GM18873 (cell line): ENCODE results near the gene MUC12.
"Not testable (repeated sequence)": the region's sequence is repeated elsewhere in the genome, so short reads cannot be mapped to it uniquely, and the experiment has no call there.

Experiments used
- ATAC-seq: cut with Tn5 transposase; IDR thresholded peaks from one replicate; pipeline ENCODE4 v1.9.1; 2021; ENCODE audit warnings: mild to moderate bottlenecking, moderate library complexity, moderate number of reproducible peaks; ENCODE audit not compliant: unreplicated experiment, low FRiP score

The MUC12 gene

GRCh38 chr7:101059620-101059942, 90.2 kb downstream of the MUC12 start:
- no peak for ATAC-seq

- no peak for ATAC-seq
Observed at GRCh38 chr7:101060992-101061391, 91.6 kb downstream of the MUC12 start.

- not testable (repeated sequence) for ATAC-seq
Observed at GRCh38 chr7:101064176-101064550, 94.8 kb downstream of the MUC12 start.

DNA sequence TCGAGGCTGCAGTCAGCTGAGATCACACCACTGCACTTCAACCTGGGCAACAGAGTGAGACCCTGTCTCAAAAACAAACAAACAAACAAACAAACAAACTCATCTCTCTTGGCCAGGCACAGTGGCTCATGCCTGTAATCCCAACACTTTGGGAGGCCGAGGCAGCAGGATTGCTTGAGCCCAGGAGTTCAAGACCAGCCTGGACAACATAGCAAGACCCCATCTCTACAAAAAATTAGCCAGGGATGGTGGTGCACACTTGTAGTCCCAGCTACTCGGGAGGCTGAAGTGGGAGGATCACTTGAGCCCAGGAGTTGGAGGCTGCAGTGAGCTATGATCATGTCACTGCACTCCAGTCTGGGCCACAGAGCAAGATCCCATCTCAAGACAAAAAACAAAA, 95.8 kb downstream of the MUC12 start:
- not testable (repeated sequence) for ATAC-seq

DNA sequence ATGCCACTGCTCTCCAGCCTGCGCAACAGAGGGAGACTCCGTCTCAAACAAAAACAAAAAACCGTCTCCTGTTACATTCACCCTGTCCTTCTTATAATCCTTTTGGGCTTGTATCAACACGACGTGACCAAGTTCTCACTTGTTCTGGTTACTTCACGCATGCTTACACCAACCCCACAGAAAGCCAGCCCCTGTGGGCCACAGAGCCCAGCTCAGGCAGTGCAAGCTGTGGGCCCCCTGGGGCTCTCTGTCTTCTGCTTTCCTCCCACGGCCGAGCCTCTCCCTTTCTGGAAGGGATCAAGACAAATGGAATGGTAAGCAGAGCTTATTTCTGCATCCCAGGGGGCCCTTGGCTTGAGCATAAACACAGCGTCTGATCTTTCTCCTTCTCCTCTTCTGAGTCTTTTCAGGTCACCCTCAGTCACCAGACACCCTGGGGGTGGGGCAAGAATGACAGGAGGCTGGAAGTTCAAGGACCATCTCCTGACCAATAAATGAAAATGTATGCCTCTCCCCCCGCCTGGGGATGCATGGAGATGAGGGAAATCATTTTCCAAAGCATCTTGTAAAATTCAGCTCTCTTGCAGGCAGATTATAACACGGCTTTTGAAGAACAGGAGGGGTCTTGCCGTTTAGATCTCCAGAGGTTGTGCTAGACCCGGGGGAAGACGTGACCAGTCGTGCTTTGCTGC, 96.9 kb downstream of the MUC12 start:
- ATAC-seq = no peak

GRCh38 chr7:101066833-101067177, 97.4 kb downstream of the MUC12 start:
- no peak for ATAC-seq

GRCh38 chr7:101068401-101068800, 99.0 kb downstream of the MUC12 start:
- ATAC-seq = no peak
